H7 (cell line): ENCODE results near the gene FGFRL1. TPM values are rescaled to one million over a fixed set of nuclear protein-coding genes. Genes with fewer than 3 reads are reported as not detected.
"Not testable (repeated sequence)": the region's sequence is repeated elsewhere in the genome, so short reads cannot be mapped to it uniquely, and the experiment has no call there.

Source experiments
- DNase-seq: peaks from one replicate; pipeline ENCODE4 v3.0.0; 2012
- H3K27me3 ChIP-seq: 2 replicates; pipeline ENCODE4 v1.6.0; 2011; ENCODE audit warnings: mild to moderate bottlenecking, low read length; ENCODE audit not compliant: control insufficient read depth, insufficient read depth
- H3K36me3 ChIP-seq: replicated peaks from 2 replicates; pipeline ENCODE4 v1.5.1; 2011; ENCODE audit warnings: low read length; ENCODE audit not compliant: control insufficient read depth, insufficient read depth
- H3K4me3 ChIP-seq: 2 replicates; pipeline ENCODE4 v1.5.1; 2011; ENCODE audit warnings: low read depth, mild to moderate bottlenecking, control low read depth, low read length, moderate library complexity; ENCODE audit not compliant: insufficient read depth
- total RNA-seq: library from RNA; depleted of rRNA; stranded (reverse); fragments of >200 nt; shearing (Covaris generic); gene quantifications from 2 replicates; pipeline ENCODE4 v1.2.3, GENCODE V29; 2014

Gene FGFRL1
- total RNA-seq, 1 experiment from 2014 or later, result 39.1 TPM

DNA sequence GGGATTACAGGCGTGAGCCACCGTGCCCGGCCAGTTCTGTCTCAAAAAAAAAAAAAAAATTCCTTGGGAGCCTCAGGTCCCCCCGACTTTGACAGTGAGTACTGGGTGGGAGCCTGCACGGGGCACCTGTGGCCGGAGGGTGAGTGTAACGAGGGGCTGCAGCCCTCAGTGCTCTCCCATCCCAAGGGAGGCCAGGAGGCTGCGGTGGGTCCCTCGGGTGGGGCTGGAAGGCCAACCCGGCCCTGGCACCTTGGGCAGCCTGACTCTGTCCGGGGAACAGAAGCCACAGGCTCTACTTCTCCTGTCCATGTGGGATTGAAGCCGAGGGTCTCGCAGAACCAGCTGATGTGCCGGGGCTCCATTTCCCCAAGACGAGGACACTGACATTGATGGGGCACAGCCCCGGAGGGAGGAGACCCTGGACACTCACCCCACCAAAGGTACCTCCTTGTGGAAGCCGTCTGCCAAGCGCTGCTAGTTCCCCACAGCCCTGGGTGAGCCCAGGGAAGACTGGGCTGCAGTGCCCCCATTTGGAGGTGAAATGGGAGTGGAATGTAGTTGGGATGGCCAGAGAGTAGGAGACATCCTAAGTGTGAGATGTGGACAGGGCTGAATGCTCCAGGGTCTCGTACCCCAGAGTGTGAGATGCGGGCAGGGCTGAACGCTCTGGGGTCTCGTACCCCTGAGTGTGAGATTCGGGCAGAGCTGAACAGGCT, 16.0 kb upstream of the FGFRL1 start:
- DNase-seq, result no peak

DNA sequence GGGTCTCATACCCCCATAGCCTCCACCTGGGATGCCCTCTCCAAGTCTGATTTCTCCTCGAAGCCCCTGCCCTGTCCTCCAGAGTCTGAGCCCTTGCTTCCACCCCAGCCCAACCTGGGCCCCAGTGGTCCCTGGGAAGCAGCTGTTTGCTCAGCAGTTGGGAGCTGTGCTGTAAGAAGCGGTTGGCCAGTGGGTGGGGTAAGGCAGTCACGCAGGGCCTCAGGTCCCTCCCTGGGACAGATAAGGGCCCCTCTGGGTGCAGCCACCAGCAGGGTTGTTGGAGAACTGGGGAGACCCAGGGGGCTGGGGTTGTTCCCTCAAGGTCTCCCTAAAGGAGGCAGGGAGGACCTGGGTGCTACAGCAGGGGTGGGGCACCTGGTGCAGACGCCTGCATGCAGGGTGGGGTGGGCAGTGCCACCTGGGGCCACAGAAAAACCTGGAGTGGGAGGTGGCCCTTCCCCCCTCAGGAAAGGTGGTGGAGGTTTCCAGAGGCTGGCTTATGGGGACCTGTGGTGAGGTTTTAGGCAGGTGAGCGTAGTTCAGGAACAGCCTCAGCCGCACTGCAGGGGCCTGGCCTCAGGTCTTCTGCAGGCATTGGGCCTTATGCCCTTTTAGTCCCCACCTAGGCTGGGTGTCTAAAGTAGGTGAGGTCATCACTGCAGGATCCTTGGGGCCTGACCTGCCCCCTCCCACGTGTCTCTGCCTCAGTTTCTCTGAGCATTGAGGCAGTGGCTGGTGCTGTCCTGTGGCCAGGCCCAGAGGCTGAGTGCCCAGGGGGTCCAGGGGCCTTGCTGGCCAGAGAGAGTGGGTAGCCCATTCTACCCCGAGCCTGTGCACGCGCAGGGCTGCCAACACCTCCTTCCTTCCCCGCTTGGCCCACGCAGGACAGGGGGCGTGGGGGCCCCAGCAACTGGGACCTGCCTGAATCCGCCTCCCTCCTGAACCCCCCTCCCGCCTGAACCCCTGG, 15.1 kb upstream of the FGFRL1 start:
- no peak overlapping the region for H3K4me3 ChIP-seq
- no peaks in the 10 kb centered on the region for H3K36me3 ChIP-seq
- no peak for DNase-seq
- H3K27me3 ChIP-seq, result peaks cover 27% of the 10 kb centered on the region

More for the DNA sequence above, 16.0 kb upstream of the FGFRL1 start:
- H3K27me3 ChIP-seq, result peaks cover 25% of the 10 kb centered on the region
- H3K36me3 ChIP-seq, result no peaks in the 10 kb centered on the region
- no peak overlapping the region for H3K4me3 ChIP-seq

DNA sequence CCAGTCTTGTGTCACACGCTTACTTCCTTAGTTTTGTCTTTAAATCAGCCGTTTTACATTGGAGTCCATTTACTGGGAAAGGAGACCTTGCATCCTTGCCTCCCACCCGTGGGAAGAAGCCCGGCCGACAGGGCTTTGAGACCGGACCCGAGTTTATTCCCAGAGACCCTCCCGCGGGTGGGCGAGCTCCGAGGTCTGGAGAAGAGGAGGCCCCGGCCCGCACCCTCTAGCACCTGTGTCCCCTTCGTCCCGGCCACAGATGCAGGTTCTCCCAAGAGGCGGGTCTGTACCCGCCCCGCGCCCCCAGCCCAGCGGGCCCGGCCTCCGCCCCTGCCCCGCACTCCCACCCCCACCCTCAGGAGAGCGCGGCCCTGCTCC, 14.4 kb upstream of the FGFRL1 start:
- Histone ChIP-seq H3K4me3 (peak overlapping the region; percentile 1; the same call in 1 of the 2 replicates), H3K36me3 (no peaks in the 10 kb centered on the region), H3K27me3 (peaks cover 33% of the 10 kb centered on the region)
- DNase-seq, result no peak

DNA sequence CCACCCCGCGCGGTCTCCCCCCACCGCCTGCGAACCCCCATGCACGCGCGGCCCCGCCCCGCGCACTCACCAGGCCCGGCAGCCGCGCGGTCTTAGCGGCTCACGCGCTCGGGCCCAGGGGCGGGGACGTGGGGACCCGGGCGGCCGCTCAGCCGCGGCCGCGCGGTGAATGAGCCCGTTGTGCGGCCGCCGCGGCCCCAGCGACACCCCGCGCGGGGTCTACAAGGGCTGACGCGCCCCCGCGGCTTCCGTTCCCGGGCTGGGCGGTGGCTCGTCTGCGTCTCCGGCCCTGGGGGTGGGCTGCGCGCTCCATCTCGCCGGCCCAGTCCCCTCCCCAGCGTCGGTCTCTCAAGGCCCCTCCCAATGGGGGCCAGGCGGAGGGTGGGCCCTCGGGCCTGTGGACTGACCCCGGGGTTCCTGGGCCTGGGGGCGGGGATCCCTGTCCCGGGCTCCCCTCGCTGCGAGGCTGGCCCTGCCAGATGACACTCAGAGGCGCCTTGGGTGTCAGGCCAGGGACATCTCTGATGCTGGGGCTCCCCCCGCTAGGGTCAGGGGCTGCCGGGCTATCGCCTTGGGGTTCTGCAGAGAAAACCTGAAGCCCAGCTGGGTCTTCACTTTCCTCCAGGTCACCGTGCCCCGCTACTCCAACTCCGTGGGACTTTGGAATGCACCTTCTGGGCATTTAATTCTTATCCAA, 13.9 kb upstream of the FGFRL1 start:
- Histone ChIP-seq H3K27me3 (peaks cover 38% of the 10 kb centered on the region), H3K4me3 (peak overlapping the region; percentile 30), H3K36me3 (no peaks in the 10 kb centered on the region)
- DNase-seq, result peak; percentile 92

DNA sequence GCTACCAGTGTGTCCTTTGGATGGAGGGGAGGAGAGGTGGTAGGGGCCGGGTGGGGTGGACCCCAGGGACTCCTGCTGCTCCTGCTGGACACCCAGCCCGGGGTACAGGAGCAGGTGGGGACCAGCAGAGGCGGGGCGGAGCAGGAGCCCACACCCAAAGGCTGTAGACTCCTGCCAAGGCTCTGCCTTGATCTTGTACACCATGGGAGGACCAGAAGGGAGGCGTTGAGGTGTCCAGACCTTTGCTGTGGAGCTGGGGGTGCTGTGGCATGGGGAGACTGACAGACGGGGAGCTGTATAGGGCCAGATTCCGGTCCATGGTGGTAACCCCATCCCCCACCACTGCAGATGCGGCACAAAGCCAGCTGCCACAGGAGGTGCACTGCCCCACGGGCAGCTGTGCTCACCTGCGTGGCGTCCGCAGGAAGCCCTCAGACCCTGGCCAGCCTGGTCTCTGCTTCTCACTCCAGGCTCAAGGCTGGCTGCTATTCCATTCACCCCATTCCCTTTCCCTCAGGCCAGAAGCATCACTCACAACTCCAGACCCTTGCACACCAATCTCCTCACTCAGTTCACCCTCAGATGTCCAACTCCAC, 13.2 kb upstream of the FGFRL1 start:
- no peak for DNase-seq
- H3K27me3 ChIP-seq, result peaks cover 43% of the 10 kb centered on the region
- no peaks in the 10 kb centered on the region for H3K36me3 ChIP-seq
- H3K4me3 ChIP-seq, result no peak overlapping the region

DNA sequence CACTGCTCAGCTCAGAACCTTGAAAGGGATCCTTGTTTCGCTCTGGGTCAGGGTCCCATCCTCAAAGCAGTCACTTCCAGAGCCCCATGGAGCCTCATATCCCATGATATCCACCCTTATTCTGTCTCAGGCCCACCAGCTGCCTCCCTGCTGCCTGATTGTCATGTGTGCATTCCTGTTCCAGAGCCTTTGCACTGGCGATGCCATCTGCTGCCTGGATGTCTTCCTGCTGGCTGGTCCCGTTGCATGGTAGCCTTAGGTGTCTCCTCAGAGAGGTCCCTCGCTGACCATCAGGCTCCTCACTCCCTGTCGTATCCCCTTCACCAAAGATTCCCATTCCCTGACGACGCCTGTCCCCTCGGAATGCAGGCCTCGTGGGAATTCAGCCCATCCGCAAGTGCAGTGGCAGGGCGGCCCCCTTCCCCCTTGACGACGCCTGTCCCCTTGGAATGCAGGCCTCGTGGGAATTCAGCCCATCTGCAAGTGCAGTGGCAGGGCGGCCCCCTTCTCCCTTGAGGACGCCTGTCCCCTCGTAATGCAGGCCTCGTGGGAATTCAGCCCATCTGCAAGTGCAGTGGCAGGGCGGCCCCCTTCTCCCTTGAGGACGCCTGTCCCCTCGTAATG, 12.1 kb upstream of the FGFRL1 start:
- H3K4me3 ChIP-seq, DNase-seq, H3K36me3 ChIP-seq: not testable (repeated sequence)
- H3K27me3 ChIP-seq, result peaks cover 52% of the 10 kb centered on the region

DNA sequence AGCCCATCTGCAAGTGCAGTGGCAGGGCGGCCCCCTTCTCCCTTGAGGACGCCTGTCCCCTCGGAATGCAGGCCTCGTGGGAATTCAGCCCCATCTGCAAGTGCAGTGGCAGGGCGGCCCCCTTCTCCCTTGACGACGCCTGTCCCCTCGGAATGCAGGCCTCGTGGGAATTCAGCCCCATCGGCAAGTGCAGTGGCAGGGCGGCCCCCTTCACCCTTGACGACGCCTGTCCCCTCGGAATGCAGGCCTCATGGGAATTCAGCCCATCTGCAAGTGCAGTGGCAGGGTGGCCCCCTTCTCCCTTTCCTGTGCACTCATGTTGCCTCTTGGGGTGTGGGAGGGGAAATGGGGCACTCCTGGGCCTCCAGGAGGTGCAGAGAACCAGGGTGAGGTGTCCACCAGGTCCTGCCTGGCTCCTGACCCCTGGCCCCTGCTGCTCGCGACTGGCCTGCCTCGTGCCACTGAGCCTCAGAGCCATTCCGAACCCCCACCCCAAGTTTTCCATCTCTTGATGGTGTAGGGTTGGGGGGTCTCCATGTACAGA, 11.5 kb upstream of the FGFRL1 start:
- no peaks in the 10 kb centered on the region for H3K36me3 ChIP-seq
- H3K27me3 ChIP-seq, result peaks cover 52% of the 10 kb centered on the region
- DNase-seq, result no peak
- no peak overlapping the region for H3K4me3 ChIP-seq

DNA sequence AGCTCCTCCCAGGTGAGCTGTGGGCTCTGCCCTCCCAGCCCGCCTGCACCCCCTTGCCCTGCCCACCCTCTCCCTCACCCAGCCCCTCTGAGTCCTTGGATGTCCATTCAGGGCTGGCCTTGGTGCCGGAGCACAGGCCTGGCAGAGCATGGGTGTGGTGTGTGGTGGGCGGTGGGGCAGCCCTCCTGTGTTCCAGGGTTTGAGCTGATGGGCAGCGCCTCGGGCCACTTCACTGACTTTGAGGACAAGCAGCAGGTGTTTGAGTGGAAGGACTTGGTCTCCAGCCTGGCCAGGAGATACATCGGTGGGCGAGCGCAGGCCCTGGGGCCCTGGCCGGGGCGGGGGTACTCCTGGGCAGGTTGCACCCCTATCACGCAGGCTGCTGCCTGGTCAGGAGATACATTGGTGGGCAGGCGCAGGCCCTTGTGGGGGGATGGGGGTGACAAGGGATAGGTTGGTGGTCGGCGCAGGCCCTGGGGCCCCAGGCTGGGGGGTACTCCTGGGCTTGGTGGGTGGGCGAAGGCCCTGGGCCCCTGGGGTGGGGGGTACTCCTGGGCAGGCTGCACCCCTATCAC, 10.7 kb upstream of the FGFRL1 start:
- no peak for DNase-seq
- Histone ChIP-seq H3K27me3 (peaks cover 53% of the 10 kb centered on the region), H3K4me3 (no peak overlapping the region), H3K36me3 (no peaks in the 10 kb centered on the region)

DNA sequence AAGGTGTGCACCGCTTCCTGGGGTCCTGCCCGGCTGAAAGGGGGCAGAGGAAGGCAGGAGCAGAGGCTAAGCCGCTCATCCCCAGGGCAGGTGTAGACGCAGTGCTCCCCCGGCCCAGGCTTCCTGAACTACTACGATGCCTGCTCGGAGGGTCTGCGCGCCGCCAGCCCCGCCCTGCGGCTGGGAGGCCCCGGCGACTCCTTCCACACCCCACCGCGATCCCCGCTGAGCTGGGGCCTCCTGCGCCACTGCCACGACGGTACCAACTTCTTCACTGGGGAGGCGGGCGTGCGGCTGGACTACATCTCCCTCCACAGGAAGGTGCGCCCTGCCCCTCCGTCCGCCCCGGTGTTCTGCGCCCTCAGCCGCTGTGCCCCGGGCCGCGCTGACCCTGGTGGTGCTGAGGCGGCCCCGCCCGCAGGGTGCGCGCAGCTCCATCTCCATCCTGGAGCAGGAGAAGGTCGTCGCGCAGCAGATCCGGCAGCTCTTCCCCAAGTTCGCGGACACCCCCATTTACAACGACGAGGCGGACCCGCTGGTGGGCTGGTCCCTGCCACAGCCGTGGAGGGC, 9.8 kb upstream of the FGFRL1 start:
- DNase-seq, result peak; percentile 80
- Histone ChIP-seq H3K27me3 (peaks cover 48% of the 10 kb centered on the region), H3K36me3 (no peaks in the 10 kb centered on the region), H3K4me3 (peak overlapping the region; percentile 32; the same call in 1 of the 2 replicates)

DNA sequence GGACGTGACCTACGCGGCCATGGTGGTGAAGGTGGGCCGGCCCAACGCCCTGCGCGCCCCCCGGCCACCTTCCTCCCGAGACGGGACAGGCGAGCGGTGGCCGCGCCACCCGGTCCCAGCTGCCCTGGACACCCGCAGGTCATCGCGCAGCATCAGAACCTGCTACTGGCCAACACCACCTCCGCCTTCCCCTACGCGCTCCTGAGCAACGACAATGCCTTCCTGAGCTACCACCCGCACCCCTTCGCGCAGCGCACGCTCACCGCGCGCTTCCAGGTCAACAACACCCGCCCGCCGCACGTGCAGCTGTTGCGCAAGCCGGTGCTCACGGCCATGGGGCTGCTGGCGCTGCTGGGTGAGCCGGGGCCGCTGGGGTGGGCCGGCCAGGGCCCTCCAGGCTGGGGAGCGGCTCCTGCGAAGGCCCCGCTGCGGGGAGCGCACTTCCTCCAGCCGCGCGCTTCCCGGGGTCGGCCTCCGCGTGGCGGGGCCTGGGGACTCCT, 9.2 kb upstream of the FGFRL1 start:
- no peaks in the 10 kb centered on the region for H3K36me3 ChIP-seq
- peak overlapping the region; percentile 32; the same call in 1 of the 2 replicates for H3K4me3 ChIP-seq
- peaks cover 46% of the 10 kb centered on the region for H3K27me3 ChIP-seq
- peak; percentile 87 for DNase-seq

DNA sequence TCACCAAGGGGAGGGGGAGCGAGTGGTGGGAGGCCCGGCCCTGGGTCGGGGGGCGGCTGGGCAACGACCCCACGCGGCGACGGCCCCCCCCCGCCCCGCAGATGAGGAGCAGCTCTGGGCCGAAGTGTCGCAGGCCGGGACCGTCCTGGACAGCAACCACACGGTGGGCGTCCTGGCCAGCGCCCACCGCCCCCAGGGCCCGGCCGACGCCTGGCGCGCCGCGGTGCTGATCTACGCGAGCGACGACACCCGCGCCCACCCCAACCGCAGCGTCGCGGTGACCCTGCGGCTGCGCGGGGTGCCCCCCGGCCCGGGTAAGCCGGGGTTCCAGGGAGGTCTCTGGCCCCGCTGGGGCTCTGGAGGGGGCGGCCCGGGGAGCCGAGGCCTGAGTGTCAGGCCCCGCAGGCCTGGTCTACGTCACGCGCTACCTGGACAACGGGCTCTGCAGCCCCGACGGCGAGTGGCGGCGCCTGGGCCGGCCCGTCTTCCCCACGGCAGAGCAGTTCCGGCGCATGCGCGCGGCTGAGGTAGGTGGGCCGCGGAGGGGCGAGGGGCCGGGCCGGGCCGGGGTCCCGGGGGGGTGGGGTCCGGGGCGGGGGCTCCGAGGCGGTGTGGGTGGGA, 8.7 kb upstream of the FGFRL1 start:
- peak; percentile 88 for DNase-seq
- Histone ChIP-seq H3K27me3 (peaks cover 41% of the 10 kb centered on the region), H3K36me3 (no peaks in the 10 kb centered on the region), H3K4me3 (peak overlapping the region; percentile 32; the same call in 1 of the 2 replicates)

DNA sequence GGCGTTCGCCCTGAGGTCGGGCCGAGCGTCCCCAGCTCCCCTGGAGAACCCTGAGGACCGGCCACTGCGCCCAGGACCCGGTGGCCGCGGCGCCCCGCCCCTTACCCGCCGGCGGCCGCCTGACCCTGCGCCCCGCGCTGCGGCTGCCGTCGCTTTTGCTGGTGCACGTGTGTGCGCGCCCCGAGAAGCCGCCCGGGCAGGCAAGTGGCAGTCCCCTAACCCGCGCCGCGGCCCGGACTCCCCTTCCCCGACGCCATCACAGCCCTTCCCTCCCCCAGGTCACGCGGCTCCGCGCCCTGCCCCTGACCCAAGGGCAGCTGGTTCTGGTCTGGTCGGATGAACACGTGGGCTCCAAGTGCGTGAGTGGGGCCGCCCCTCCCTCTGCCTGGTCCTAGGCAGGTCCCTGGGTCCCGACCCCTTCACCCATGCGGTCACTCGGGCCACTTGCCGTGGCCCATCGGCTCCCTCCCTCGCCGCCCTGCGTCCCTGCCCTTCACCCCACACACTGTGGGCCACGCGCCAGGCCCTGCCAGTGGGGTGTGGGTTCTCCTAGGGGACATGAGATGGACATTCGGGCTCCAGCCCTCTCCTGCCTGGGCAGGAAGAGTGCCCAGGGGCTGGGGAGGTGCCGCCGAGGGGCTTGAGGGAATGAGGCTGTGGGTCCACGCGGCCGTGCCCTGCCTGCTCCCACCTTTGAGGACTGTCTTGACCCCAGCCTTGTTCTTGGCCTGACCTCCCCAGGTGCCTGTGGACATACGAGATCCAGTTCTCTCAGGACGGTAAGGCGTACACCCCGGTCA, 8.0 kb upstream of the FGFRL1 start:
- Histone ChIP-seq H3K27me3 (peaks cover 39% of the 10 kb centered on the region), H3K36me3 (no peaks in the 10 kb centered on the region), H3K4me3 (peak overlapping the region; percentile 29; the same call in 1 of the 2 replicates)
- DNase-seq, result peak; percentile 87
